Measurements from ENCODE around the gene GPR37.

The GPR37 gene

DNA sequence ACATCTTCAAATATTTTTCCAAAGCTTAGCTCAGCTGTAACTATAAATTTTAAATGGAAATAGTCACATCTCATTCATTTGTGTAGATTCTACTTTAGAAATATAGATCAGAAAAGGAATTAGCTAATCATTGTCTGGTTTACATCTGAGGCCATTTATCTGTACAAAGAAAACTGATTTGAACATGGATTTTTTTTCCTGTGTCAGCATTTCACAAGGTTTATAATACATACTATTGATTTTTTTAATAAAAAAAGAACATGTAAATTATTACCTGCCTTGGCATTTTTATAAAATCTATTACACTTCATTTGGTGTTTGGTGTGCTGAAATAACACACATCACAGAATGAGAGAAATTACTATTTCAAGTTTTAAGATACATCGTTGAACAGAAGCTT lies 3.5 kb upstream of the GPR37 start:
- no peak for DNase-seq (ENCODE audit: low read depth)
- no peak for TF ChIP-seq POLR2A (IDR thresholded peaks at IDR 0.05; ENCODE audit: extremely low read depth, insufficient read length)
- TF ChIP-seq, protein P1, sequence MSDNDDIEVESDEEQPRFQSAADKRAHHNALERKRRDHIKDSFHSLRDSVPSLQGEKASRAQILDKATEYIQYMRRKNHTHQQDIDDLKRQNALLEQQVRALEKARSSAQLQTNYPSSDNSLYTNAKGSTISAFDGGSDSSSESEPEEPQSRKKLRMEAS (IDR thresholded peaks at IDR 0.05; ENCODE audit: low read depth, low read length), result no peak
- TF ChIP-seq MYC (IDR thresholded peaks at IDR 0.05; ENCODE audit: low read depth, low read length), result no peak
- TF ChIP-seq, protein P2, sequence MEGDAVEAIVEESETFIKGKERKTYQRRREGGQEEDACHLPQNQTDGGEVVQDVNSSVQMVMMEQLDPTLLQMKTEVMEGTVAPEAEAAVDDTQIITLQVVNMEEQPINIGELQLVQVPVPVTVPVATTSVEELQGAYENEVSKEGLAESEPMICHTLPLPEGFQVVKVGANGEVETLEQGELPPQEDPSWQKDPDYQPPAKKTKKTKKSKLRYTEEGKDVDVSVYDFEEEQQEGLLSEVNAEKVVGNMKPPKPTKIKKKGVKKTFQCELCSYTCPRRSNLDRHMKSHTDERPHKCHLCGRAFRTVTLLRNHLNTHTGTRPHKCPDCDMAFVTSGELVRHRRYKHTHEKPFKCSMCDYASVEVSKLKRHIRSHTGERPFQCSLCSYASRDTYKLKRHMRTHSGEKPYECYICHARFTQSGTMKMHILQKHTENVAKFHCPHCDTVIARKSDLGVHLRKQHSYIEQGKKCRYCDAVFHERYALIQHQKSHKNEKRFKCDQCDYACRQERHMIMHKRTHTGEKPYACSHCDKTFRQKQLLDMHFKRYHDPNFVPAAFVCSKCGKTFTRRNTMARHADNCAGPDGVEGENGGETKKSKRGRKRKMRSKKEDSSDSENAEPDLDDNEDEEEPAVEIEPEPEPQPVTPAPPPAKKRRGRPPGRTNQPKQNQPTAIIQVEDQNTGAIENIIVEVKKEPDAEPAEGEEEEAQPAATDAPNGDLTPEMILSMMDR (IDR thresholded peaks at IDR 0.05; ENCODE audit: low read depth, low read length), result no peak
- H3K4me3 ChIP-seq (ENCODE audit: low read depth, low read length), result no peak overlapping the region

DNA sequence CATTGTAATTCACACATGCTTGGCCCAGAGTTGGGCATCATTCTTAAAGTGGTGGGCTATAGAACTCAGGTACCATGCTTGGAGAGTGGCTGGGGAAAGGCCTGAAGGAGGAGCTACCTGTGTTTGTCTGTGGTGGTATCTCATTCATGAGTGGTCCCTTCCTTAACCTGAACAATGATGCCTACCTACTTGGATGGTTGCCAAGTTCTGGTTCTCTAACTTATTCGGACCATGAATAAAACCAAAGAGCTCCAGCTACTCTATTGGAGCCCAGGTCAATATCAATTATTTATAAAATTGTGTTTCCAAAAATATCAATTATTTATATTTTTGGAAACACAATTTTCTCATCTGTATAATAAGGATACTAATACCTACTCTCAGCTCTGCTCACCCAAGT lies 2.9 kb upstream of the GPR37 start:
- DNase-seq (ENCODE audit: low read depth), result no peak

DNA sequence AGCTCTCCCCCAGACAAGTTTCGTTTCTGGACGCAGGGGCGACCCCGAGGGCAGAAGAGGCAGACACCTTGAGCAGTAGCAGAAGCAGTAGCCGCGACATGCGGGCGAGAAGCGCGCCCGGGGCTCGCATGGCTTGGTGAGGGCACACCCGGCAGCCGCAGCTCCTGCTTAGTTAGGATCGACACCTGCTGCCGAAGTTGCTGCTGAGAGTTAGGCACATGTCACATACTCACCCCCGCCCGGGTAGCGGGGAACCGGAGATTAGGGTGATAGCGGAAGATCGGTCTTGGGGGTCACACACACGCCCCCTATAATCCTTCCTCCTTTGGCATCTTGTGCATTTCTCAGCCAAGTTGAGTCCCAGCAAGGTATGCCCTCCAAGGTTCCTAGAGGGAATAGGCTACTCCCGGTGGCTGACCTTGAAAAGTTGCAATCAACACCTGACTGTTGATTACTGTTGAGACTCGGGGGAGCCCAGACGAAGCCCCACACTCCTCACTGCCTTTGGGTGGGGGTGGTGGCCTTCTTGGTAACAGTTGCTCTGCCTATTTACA lies 668 bp downstream of the GPR37 start:
- DNase-seq (ENCODE audit: low read depth), result no peak
- H3K4me3 ChIP-seq (ENCODE audit: low read depth, low read length), result no peak overlapping the region
- TF ChIP-seq, protein P1 (IDR thresholded peaks at IDR 0.05; ENCODE audit: low read depth, low read length), result no peak
- no peak for TF ChIP-seq MYC (IDR thresholded peaks at IDR 0.05; ENCODE audit: low read depth, low read length)
- TF ChIP-seq, protein P2 (IDR thresholded peaks at IDR 0.05; ENCODE audit: low read depth, low read length), result no peak
- TF ChIP-seq POLR2A (IDR thresholded peaks at IDR 0.05; ENCODE audit: extremely low read depth, insufficient read length), result no peak

More for the DNA sequence above, 2.9 kb upstream of the GPR37 start:
- TF ChIP-seq POLR2A (IDR thresholded peaks at IDR 0.05; ENCODE audit: extremely low read depth, insufficient read length) (no peak), MYC (IDR thresholded peaks at IDR 0.05; ENCODE audit: low read depth, low read length) (no peak)
- TF ChIP-seq, protein P1 (IDR thresholded peaks at IDR 0.05; ENCODE audit: low read depth, low read length), result no peak
- TF ChIP-seq, protein P2 (IDR thresholded peaks at IDR 0.05; ENCODE audit: low read depth, low read length), result no peak
- no peak overlapping the region for H3K4me3 ChIP-seq (ENCODE audit: low read depth, low read length)

DNA sequence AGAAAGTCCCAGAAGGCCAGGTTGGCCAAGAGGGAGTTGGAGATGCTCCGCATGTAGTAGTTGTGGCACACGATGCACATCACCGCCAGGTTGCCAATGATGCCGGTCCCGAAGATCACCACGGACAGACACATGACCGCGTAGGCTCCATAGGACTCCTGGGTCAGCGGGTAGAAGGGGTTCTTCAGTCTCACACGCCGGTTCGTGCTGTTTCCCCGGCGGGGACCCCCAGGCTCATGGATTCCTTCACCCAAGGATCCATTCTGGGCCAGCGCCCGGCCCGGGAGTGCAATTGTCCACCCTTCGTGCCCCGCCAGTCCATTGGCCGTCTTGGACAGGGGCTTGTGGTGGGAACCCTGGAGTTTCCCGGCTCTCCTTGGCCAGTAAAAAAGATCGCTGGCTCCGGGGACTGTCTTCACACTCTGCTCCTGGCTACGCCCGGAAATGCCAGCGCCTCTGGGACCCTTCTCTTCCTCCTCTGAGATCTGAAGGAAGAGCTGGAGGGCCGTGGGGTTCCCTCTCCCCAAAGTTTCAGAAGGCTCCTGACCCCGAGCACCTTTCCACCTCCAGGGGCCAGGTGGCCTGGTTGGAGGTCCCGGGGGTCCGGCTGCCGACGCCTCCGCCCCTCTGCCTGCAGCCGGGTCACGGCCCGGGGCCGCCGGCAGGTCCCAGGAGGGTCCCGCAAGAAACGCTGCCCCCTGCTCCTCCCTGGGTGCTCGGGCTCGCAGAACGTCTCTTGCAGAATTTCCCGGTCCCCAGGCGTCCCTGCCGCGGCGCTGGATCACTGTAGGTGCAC lies 1.3 kb downstream of the GPR37 start:
- no peak for DNase-seq (ENCODE audit: low read depth)
- TF ChIP-seq POLR2A (IDR thresholded peaks at IDR 0.05; ENCODE audit: extremely low read depth, insufficient read length) (no peak), MYC (IDR thresholded peaks at IDR 0.05; ENCODE audit: low read depth, low read length) (no peak)
- TF ChIP-seq, protein P2 (IDR thresholded peaks at IDR 0.05; ENCODE audit: low read depth, low read length), result no peak
- no peak overlapping the region for H3K4me3 ChIP-seq (ENCODE audit: low read depth, low read length)

DNA sequence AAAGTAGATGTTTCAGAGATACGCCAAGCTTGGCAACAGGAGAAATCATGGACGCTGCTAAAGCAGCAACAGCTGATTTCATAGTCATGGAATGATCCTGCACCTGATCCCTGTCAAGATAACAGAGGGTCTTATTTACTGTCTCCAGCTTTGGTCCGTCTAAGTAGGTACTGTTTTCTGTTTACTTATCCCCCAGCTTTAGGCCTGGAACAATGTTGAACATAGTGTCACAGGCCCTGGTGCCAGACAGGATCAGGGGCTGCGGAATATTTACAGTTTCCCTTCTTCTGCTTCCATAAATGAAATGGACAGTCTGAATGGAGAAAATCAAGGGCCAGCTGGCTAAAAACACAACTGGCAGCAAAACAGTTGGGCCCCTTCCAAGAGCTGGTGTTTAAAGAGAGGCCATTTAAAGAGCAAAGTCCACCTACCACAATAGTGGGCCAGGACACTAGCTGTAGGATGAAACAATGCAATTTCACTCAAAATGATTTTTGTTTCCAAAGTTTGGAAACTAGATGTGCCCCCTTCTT lies 2.9 kb downstream of the GPR37 start:
- no peak for DNase-seq (ENCODE audit: low read depth)
- TF ChIP-seq, protein P1 (IDR thresholded peaks at IDR 0.05; ENCODE audit: low read depth, low read length), result no peak
- H3K4me3 ChIP-seq (ENCODE audit: low read depth, low read length), result no peak overlapping the region

DNA sequence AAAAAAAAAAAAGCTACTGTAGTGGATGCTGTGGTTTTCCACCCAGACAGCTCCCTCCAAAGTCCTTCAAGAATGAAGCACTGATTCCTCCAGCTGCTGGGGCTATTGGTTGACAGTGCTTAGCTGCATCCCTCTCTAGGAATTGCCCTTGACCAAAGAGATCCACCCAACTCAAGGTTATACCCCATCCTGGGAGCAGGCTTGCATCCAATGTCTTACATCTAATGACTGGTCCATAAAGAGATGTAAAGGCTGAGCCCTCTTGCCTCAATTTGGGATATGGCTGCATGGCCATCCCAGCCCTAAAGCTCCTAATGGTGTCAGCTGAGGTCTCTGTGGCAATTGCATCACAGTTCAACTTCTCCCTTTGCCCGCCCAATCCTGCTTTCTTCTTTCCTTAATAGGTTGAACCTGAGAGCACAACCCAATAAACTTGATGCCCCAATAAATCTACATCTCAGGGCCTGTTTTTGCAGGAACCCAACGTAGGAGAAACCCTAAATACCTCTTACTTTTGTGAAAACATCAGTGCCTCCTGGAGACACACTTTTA lies 4.4 kb downstream of the GPR37 start:
- TF ChIP-seq, protein P2 (IDR thresholded peaks at IDR 0.05; ENCODE audit: low read depth, low read length), result no peak
- no peak for TF ChIP-seq MYC (IDR thresholded peaks at IDR 0.05; ENCODE audit: low read depth, low read length)
- no peak for TF ChIP-seq POLR2A (IDR thresholded peaks at IDR 0.05; ENCODE audit: extremely low read depth, insufficient read length)
- TF ChIP-seq, protein P1 (IDR thresholded peaks at IDR 0.05; ENCODE audit: low read depth, low read length), result no peak

More for the DNA sequence above, 4.4 kb downstream of the GPR37 start:
- no peak overlapping the region for H3K4me3 ChIP-seq (ENCODE audit: low read depth, low read length)
- no peak for DNase-seq (ENCODE audit: low read depth)

All from NB4 (cell line).